Duodenal mucosa (tissue), 2 donors: ENCODE measurements around the gene PAQR7.

Experiments
- H3K27ac ChIP-seq: one replicate; pipeline ENCODE4 v1.7.0; 2013; ENCODE audit warnings: low read depth, low read length
- H3K27me3 ChIP-seq, 2 donors: one replicate each; pipeline ENCODE4 v1.7.0; 2013; ENCODE audit warnings: low read length in 2 of 2, control low read depth in 1 of 2; ENCODE audit not compliant: insufficient read depth in 2 of 2, control insufficient read depth in 1 of 2
- H3K36me3 ChIP-seq, 2 donors: one replicate each; pipeline ENCODE4 v1.7.0; 2013; ENCODE audit warnings: low read length in 2 of 2, control low read depth in 1 of 2; ENCODE audit not compliant: insufficient read depth in 2 of 2, control insufficient read depth in 1 of 2
- H3K4me1 ChIP-seq, 2 donors: one replicate each; pipeline ENCODE4 v1.7.0; 2013; ENCODE audit warnings: low read length in 2 of 2, control low read depth in 1 of 2; ENCODE audit not compliant: insufficient read depth in 2 of 2, control insufficient read depth in 1 of 2
- H3K4me3 ChIP-seq, 2 donors: one replicate each; pipeline ENCODE4 v1.7.0; 2013; ENCODE audit warnings: low read length in 2 of 2, low read depth in 1 of 2
- H3K9ac ChIP-seq, 2 donors: one replicate each; pipeline ENCODE4 v1.7.0; 2013; ENCODE audit warnings: low read length in 2 of 2, low read depth in 1 of 2
- H3K9me3 ChIP-seq, 2 donors: one replicate each; pipeline ENCODE4 v1.7.0; 2013; ENCODE audit warnings: low read length in 2 of 2, control low read depth in 1 of 2; ENCODE audit not compliant: control insufficient read depth in 1 of 2

PAQR7 gene

GRCh38 chr1:25912076-25912831, 36.7 kb upstream of the PAQR7 start:
- H3K27me3 ChIP-seq = no peaks in the 10 kb centered on the region
- H3K4me3 ChIP-seq = no peak overlapping the region
- no peak overlapping the region for H3K27ac ChIP-seq
- no peak overlapping the region for H3K9ac ChIP-seq
- H3K9me3 ChIP-seq = no peaks in the 10 kb centered on the region
- H3K36me3 ChIP-seq = no peaks in the 10 kb centered on the region
- H3K4me1 ChIP-seq = no peaks in the 10 kb centered on the region

GRCh38 chr1:25911162-25911561, 35.7 kb upstream of the PAQR7 start:
- Histone ChIP-seq H3K4me3 (no peak overlapping the region), H3K36me3 (no peaks in the 10 kb centered on the region), H3K9me3 (no peaks in the 10 kb centered on the region), H3K27ac (no peak overlapping the region), H3K9ac (no peak overlapping the region), H3K4me1 (peaks cover 0 to 4% of the 10 kb centered on the region in 2 donors), H3K27me3 (no peaks in the 10 kb centered on the region)

- no peaks in the 10 kb centered on the region for H3K27me3 ChIP-seq
- H3K4me1 ChIP-seq = peaks cover 11 to 12% of the 10 kb centered on the region in 2 donors
- no peaks in the 10 kb centered on the region for H3K9me3 ChIP-seq
- no peak overlapping the region for H3K27ac ChIP-seq
- no peak overlapping the region for H3K9ac ChIP-seq
- H3K36me3 ChIP-seq = no peaks in the 10 kb centered on the region
- no peak overlapping the region for H3K4me3 ChIP-seq
Observed at GRCh38 chr1:25909040-25909439, 33.5 kb upstream of the PAQR7 start.

- Histone ChIP-seq H3K9ac (no peak overlapping the region), H3K9me3 (no peaks in the 10 kb centered on the region), H3K4me1 (peaks cover 11 to 12% of the 10 kb centered on the region in 2 donors), H3K27me3 (no peaks in the 10 kb centered on the region), H3K4me3 (no peak overlapping the region), H3K36me3 (no peaks in the 10 kb centered on the region), H3K27ac (no peak overlapping the region)
Observed at GRCh38 chr1:25908161-25908560, 32.7 kb upstream of the PAQR7 start.

GRCh38 chr1:25907601-25908000, 32.1 kb upstream of the PAQR7 start:
- Histone ChIP-seq H3K27ac (no peak overlapping the region), H3K4me1 (peaks cover 11 to 12% of the 10 kb centered on the region in 2 donors), H3K27me3 (no peaks in the 10 kb centered on the region), H3K4me3 (no peak overlapping the region), H3K9me3 (no peaks in the 10 kb centered on the region), H3K36me3 (no peaks in the 10 kb centered on the region), H3K9ac (no peak overlapping the region)

GRCh38 chr1:25906644-25907300, 31.3 kb upstream of the PAQR7 start:
- H3K27me3 ChIP-seq = no peaks in the 10 kb centered on the region
- peak overlapping the region in 1 of 2 donors; percentile 12 for H3K9ac ChIP-seq
- H3K36me3 ChIP-seq = no peaks in the 10 kb centered on the region
- H3K9me3 ChIP-seq = no peaks in the 10 kb centered on the region
- H3K27ac ChIP-seq = no peak overlapping the region
- H3K4me3 ChIP-seq = peak overlapping the region; percentile 71 to 90
- peaks cover 11 to 12% of the 10 kb centered on the region in 2 donors for H3K4me1 ChIP-seq

GRCh38 chr1:25905680-25906643, 30.5 kb upstream of the PAQR7 start, which contains the start of gene STMN1:
TSS of gene STMN1 (minus strand) at chr1:25906419. CDS start at chr1:25904676, 1,743 bp downstream.
- H3K4me3 ChIP-seq = peak within 1 kb of the TSS; percentile 71 to 90
- H3K4me1 ChIP-seq = peaks cover 11 to 12% of the 10 kb centered on the region in 2 donors
- no peak within 1 kb of the TSS for H3K27ac ChIP-seq
- H3K27me3 ChIP-seq = no peaks in the 10 kb centered on the region
- no peaks in the 10 kb centered on the region for H3K9me3 ChIP-seq
- peaks cover 0 to 6% of the 10 kb centered on the region in 2 donors for H3K36me3 ChIP-seq
- peak within 1 kb of the TSS; percentile 40 to 57 for H3K9ac ChIP-seq

- H3K27me3 ChIP-seq = no peaks in the 10 kb centered on the region
- H3K4me3 ChIP-seq = peak overlapping the region; percentile 71 to 90
- H3K4me1 ChIP-seq = peaks cover 11 to 12% of the 10 kb centered on the region in 2 donors
- H3K36me3 ChIP-seq = peaks cover 0 to 14% of the 10 kb centered on the region in 2 donors
- H3K9ac ChIP-seq = peak overlapping the region; percentile 40 to 57
- H3K27ac ChIP-seq = no peak overlapping the region
- H3K9me3 ChIP-seq = no peaks in the 10 kb centered on the region
Observed at GRCh38 chr1:25904943-25905679, 29.6 kb upstream of the PAQR7 start.

GRCh38 chr1:25903986-25904385, 28.5 kb upstream of the PAQR7 start:
- Histone ChIP-seq H3K4me1 (peaks cover 11 to 12% of the 10 kb centered on the region in 2 donors), H3K36me3 (peaks cover 0 to 25% of the 10 kb centered on the region in 2 donors), H3K27ac (no peak overlapping the region), H3K4me3 (no peak overlapping the region), H3K9ac (no peak overlapping the region), H3K27me3 (no peaks in the 10 kb centered on the region), H3K9me3 (no peaks in the 10 kb centered on the region)
